Chondrocyte (in vitro differentiated cells): ENCODE measurements around the gene ADCYAP1R1. TPM values are rescaled to one million over a fixed set of nuclear protein-coding genes. Genes with fewer than 3 reads are reported as not detected.
A peak's percentile ranks its signal among the peaks of the same experiment; 100 is the strongest.

Source experiments
- DNase-seq: peaks from one replicate; pipeline ENCODE4 v3.0.0; 2021; ENCODE audit warnings: mixed read lengths, low spot score
- H3K27ac Mint-ChIP-seq: one replicate; pipeline ENCODE4 v1.8.0; 2021; ENCODE audit warnings: mild to moderate bottlenecking, moderate library complexity, mixed read lengths; ENCODE audit not compliant: unreplicated experiment
- H3K27me3 Mint-ChIP-seq: 2 replicates; pipeline ENCODE4 v1.8.0; 2021; ENCODE audit warnings: low read depth, mixed read lengths
- H3K36me3 Mint-ChIP-seq: 2 replicates; pipeline ENCODE4 v1.8.0; 2021; ENCODE audit warnings: low read depth, mixed read lengths
- H3K4me1 Mint-ChIP-seq: 2 replicates; pipeline ENCODE4 v1.8.0; 2021; ENCODE audit warnings: low read depth, mild to moderate bottlenecking, mixed read lengths
- H3K4me3 Mint-ChIP-seq: one replicate; pipeline ENCODE4 v1.8.0; 2021; ENCODE audit warnings: mild to moderate bottlenecking, moderate library complexity, mixed read lengths; ENCODE audit not compliant: unreplicated experiment
- H3K9me3 Mint-ChIP-seq: 2 replicates; pipeline ENCODE4 v1.8.0; 2021; ENCODE audit warnings: low read depth, mixed read lengths
- total RNA-seq: library from RNA; stranded (reverse); gene quantifications from 3 replicates; pipeline ENCODE4 v1.2.1, GENCODE V29; 2021
- TF ChIP-seq, protein P1 (sequence below): fragments of 200-600 bp; sonication (generic); IDR thresholded peaks from 2 replicates; pipeline ENCODE4 v1.5.0; 2021; ENCODE audit warnings: antibody characterized with exemption, mild to moderate bottlenecking, moderate library complexity

ADCYAP1R1 gene
- total RNA-seq, 1 donor from 2014 or later: not detected

GRCh38 chr7:31067491-31067890 is 15.4 kb downstream of the ADCYAP1R1 start:
- peak; percentile 49 for DNase-seq
- Mint-ChIP-seq H3K4me3 (no peak overlapping the region), H3K4me1 (no peaks in the 10 kb centered on the region), H3K27me3 (peaks cover 24% of the 10 kb centered on the region), H3K9me3 (no peaks in the 10 kb centered on the region), H3K36me3 (no peaks in the 10 kb centered on the region), H3K27ac (no peak overlapping the region)
- TF ChIP-seq, protein P1, sequence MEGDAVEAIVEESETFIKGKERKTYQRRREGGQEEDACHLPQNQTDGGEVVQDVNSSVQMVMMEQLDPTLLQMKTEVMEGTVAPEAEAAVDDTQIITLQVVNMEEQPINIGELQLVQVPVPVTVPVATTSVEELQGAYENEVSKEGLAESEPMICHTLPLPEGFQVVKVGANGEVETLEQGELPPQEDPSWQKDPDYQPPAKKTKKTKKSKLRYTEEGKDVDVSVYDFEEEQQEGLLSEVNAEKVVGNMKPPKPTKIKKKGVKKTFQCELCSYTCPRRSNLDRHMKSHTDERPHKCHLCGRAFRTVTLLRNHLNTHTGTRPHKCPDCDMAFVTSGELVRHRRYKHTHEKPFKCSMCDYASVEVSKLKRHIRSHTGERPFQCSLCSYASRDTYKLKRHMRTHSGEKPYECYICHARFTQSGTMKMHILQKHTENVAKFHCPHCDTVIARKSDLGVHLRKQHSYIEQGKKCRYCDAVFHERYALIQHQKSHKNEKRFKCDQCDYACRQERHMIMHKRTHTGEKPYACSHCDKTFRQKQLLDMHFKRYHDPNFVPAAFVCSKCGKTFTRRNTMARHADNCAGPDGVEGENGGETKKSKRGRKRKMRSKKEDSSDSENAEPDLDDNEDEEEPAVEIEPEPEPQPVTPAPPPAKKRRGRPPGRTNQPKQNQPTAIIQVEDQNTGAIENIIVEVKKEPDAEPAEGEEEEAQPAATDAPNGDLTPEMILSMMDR: no peak

DNA sequence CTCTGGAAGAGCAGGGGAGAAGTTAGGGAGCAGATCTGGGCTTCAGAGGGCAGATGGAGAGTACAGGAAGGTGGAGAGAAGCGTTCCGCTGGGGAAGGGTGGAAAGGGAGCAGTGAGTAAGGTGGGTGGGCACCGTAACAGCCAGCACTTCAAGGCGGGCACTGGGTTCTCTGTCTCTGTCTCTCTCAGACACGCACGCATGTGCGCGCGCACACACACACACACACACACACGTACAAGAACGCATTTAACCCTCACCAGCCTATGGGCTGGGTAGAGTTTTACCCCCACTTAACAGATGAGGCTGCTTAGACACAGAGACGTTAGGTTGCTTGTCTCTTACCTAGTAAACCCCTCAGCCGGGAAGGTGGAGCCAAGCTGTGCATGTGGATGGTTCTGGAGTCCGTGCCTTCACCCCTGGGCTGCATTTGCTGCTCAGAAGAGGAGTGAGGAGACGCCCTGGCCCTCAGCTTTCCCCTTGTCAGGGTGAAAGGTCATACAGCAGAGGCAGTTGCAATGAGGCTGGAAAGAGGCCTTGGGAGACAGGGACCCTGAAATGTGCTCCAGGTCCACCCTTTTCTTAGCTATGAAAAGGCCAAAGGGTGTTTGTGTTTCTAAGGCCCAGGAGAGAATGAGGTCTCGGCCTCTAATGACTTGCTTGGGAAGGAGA is 16.0 kb downstream of the ADCYAP1R1 start:
- Mint-ChIP-seq H3K4me1 (no peaks in the 10 kb centered on the region), H3K9me3 (no peaks in the 10 kb centered on the region), H3K27me3 (peaks cover 29% of the 10 kb centered on the region), H3K4me3 (no peak overlapping the region), H3K27ac (no peak overlapping the region), H3K36me3 (no peaks in the 10 kb centered on the region)
- TF ChIP-seq, protein P1: no peak
- peak; percentile 63 for DNase-seq

DNA sequence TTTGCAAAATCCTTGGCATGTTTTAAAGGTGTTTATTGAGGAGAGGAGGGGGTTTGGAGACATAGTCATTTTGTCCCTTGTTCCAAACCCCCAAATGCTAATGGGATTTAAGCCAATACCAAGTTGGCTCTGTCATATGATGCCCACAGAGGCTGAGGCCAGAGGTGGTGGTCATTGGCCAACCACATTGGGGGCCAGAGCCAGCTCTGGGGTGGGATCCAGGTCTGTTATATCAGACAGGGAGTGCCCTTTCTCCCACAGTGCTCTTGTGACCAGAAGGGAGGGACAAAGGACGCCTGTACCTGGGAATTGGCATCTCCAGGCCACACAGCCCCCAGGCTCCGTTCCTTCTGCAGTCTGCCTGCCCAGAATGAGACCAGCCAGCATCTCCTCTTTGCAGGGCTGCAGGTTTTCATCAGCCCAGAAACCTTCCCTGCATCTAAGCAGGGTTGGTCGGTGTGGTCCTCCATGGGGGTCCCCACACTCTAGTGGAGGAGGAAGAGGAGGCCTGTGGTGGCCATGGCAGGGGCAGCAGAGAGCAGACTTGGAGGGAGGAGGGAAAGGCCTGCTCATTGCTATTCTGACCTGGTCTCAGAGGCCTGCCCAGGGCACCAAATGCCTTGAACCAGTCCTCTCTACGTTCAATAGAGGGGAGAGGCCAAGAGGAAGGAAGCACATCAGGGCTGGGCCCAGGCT is 17.9 kb downstream of the ADCYAP1R1 start:
- Mint-ChIP-seq H3K27me3 (peaks cover 29% of the 10 kb centered on the region), H3K4me3 (no peak overlapping the region), H3K9me3 (no peaks in the 10 kb centered on the region), H3K27ac (no peak overlapping the region), H3K4me1 (no peaks in the 10 kb centered on the region), H3K36me3 (no peaks in the 10 kb centered on the region)
- DNase-seq: peak; percentile 60
- TF ChIP-seq, protein P1: no peak

- no peaks in the 10 kb centered on the region for H3K36me3 Mint-ChIP-seq
- TF ChIP-seq, protein P1: no peak
- no peaks in the 10 kb centered on the region for H3K9me3 Mint-ChIP-seq
- peaks cover 35% of the 10 kb centered on the region for H3K27me3 Mint-ChIP-seq
- no peak overlapping the region for H3K27ac Mint-ChIP-seq
- H3K4me1 Mint-ChIP-seq: no peaks in the 10 kb centered on the region
- peak; percentile 27 for DNase-seq
- H3K4me3 Mint-ChIP-seq: no peak overlapping the region
These were observed 19.0 kb downstream of the ADCYAP1R1 start for GRCh38 chr7:31070991-31071644.

GRCh38 chr7:31071645-31072029 is 19.5 kb downstream of the ADCYAP1R1 start:
- H3K9me3 Mint-ChIP-seq: no peaks in the 10 kb centered on the region
- H3K27ac Mint-ChIP-seq: no peak overlapping the region
- DNase-seq: no peak
- TF ChIP-seq, protein P1: no peak
- no peaks in the 10 kb centered on the region for H3K4me1 Mint-ChIP-seq
- H3K36me3 Mint-ChIP-seq: no peaks in the 10 kb centered on the region
- no peak overlapping the region for H3K4me3 Mint-ChIP-seq
- H3K27me3 Mint-ChIP-seq: peaks cover 34% of the 10 kb centered on the region
